ENCODE data around the gene LACTB. TPM values are rescaled to one million over a fixed set of nuclear protein-coding genes. Genes with fewer than 3 reads are reported as not detected.

The LACTB gene
- total and polyA plus RNA-seq, 2 of the 4 experiments (the other 2 are of a cell fraction), result 12.9 to 32.7 TPM

- no peak overlapping the region for H3K56ac ChIP-seq (ENCODE audit: extremely low read depth, insufficient read depth, low read length)
- intact Hi-C loops (cut with micrococcal nuclease), result no loop called here
- peak; percentile 16; the same call in 1 of the 2 replicates for ATAC-seq (ENCODE audit: low read depth)
- H4K91ac ChIP-seq (ENCODE audit: insufficient read depth, low read depth, low read length), result peak overlapping the region; percentile 76
- H2BK15ac ChIP-seq (ENCODE audit: low read depth, low read length), result peak overlapping the region; percentile 79; the same call in 2 of the 3 replicates
- peak overlapping the region; percentile 76 for H2BK20ac ChIP-seq (ENCODE audit: low read depth, low read length)
- peak overlapping the region in 1 of 2 experiments; percentile 43; a peak in 2 of 4 replicates for H4K8ac ChIP-seq (ENCODE audit: low read depth in 2 of 2, low read length in 2 of 2)
- CTCF ChIA-PET, result interaction anchor here (0.9 to 1.5 kb wide), 2 partner anchors 14 to 33 kb away, joined by 3 to 4 read pairs; no protein-coding TSS in a partner anchor
- DNase-seq, result no peak
- no peak overlapping the region for H2BK5ac ChIP-seq (ENCODE audit: low read depth, low read length, poor library complexity, severe bottlenecking)
- peak overlapping the region; percentile 95; the same call in 1 of the 2 replicates for H2AK5ac ChIP-seq (ENCODE audit: low read depth, low read length)
- no peak for TF ChIP-seq CEBPB (IDR thresholded peaks at IDR 0.05; ENCODE audit: low read depth, low read length)
- TF ChIP-seq CHD1 (IDR thresholded peaks at IDR 0.05; ENCODE audit: low read depth, low read length), result no peak
- no peak for TF ChIP-seq POLR2A (IDR thresholded peaks at IDR 0.05; ENCODE audit: low read depth, low read length)
- TF ChIP-seq, protein P1, sequence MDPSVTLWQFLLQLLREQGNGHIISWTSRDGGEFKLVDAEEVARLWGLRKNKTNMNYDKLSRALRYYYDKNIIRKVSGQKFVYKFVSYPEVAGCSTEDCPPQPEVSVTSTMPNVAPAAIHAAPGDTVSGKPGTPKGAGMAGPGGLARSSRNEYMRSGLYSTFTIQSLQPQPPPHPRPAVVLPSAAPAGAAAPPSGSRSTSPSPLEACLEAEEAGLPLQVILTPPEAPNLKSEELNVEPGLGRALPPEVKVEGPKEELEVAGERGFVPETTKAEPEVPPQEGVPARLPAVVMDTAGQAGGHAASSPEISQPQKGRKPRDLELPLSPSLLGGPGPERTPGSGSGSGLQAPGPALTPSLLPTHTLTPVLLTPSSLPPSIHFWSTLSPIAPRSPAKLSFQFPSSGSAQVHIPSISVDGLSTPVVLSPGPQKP (IDR thresholded peaks at IDR 0.05; ENCODE audit: borderline replicate concordance, low read depth, low read length), result no peak
- no peak for TF ChIP-seq RCOR1 (IDR thresholded peaks at IDR 0.05; ENCODE audit: insufficient replicate concordance, low read length)
- TF ChIP-seq BHLHE40 (IDR thresholded peaks at IDR 0.05; ENCODE audit: low read depth, low read length), result no peak
- no peak for TF ChIP-seq MAZ (IDR thresholded peaks at IDR 0.05; ENCODE audit: borderline replicate concordance, low read depth, low read length)
- TF ChIP-seq, protein P2, sequence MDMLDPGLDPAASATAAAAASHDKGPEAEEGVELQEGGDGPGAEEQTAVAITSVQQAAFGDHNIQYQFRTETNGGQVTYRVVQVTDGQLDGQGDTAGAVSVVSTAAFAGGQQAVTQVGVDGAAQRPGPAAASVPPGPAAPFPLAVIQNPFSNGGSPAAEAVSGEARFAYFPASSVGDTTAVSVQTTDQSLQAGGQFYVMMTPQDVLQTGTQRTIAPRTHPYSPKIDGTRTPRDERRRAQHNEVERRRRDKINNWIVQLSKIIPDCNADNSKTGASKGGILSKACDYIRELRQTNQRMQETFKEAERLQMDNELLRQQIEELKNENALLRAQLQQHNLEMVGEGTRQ (IDR thresholded peaks at IDR 0.05; ENCODE audit: low read depth, low read length), result no peak
- TF ChIP-seq MXI1 (IDR thresholded peaks at IDR 0.05; ENCODE audit: borderline replicate concordance, low read depth, low read length), result no peak
- no peak for TF ChIP-seq CTCF (conservative IDR thresholded peaks at IDR 0.05; ENCODE audit: low read depth, low read length)
- no peak for TF ChIP-seq RAD21 (IDR thresholded peaks at IDR 0.05; ENCODE audit: low read length)
- TF ChIP-seq NFE2L2 (IDR thresholded peaks at IDR 0.05; ENCODE audit: low read depth, low read length), result no peak
- TF ChIP-seq MAFK (IDR thresholded peaks at IDR 0.05; ENCODE audit: low read depth, low read length), result no peak
- no peak for TF ChIP-seq RFX5 (IDR thresholded peaks at IDR 0.05; ENCODE audit: low read depth, low read length)
- TF ChIP-seq FOS (IDR thresholded peaks at IDR 0.05; ENCODE audit: low read depth, low read length), result no peak
- TF ChIP-seq SMC3 (IDR thresholded peaks at IDR 0.05; ENCODE audit: low read depth, low read length), result no peak
- no peak overlapping the region for H3K4me2 ChIP-seq (ENCODE audit: low read depth, low read length)
- peak overlapping the region; percentile 74 for H3K4ac ChIP-seq (ENCODE audit: low read depth, low read length)
- no peak overlapping the region for H3K9ac ChIP-seq (ENCODE audit: low read depth, low read length)
- H3K9me1 ChIP-seq (ENCODE audit: insufficient read depth, low read length), result peaks cover 9% of the 10 kb centered on the region
- POLR2A ChIA-PET (ENCODE audit: unreplicated experiment), result no interaction called here
- no peak overlapping the region for H3K27ac ChIP-seq (ENCODE audit: insufficient read depth, low read length)
- H2BK120ac ChIP-seq (ENCODE audit: low read depth, low read length), result peak overlapping the region; percentile 83
- H2AFZ ChIP-seq (replicated peaks; ENCODE audit: low read length, poor library complexity), result peak overlapping the region; percentile 81
- WGBS, 2 experiments (ENCODE audit: extremely low coverage in 2 of 2, insufficient read length in 1 of 2), result no CpG with 5 or more reads among the region's 10 CpGs
- H3K79me1 ChIP-seq (ENCODE audit: low read depth in 1 of 2, low read length in 2 of 2), result no peaks in the 10 kb centered on the region
- no peaks in the 10 kb centered on the region for H3K9me3 ChIP-seq (ENCODE audit: control insufficient read depth, insufficient read depth, low read length)
- in situ Hi-C loops (cut with MboI; ENCODE audit: low sequenced_read_pairs), result no loop called here
- no peaks in the 10 kb centered on the region for H4K20me1 ChIP-seq (ENCODE audit: insufficient read depth, low read length)
- H3K27me3 ChIP-seq (ENCODE audit: control insufficient read depth, insufficient read depth, low read length), result no peaks in the 10 kb centered on the region
- no peaks in the 10 kb centered on the region for H3K36me3 ChIP-seq (ENCODE audit: control insufficient read depth, insufficient read depth, low read length)
- no TSS peak for BruUV-seq (replicated peaks)
- H3K4me1 ChIP-seq (ENCODE audit: control insufficient read depth, insufficient read depth, low read length), result peaks cover 16% of the 10 kb centered on the region
- H3K23ac ChIP-seq (ENCODE audit: low read depth, low read length), result peak overlapping the region; percentile 20; the same call in 1 of the 2 replicates
- peak overlapping the region; percentile 69 for H3K14ac ChIP-seq (replicated peaks; ENCODE audit: low read depth, low read length)
- H3K4me3 ChIP-seq (ENCODE audit: insufficient read depth, low read depth, low read length), result no peak overlapping the region
- peak overlapping the region; percentile 90 for H2AK9ac ChIP-seq (replicated peaks; ENCODE audit: low read depth, low read length, poor library complexity)
- peak overlapping the region; percentile 68 for H4K5ac ChIP-seq (ENCODE audit: low read depth, low read length)
- dilution Hi-C loops (cut with HindIII; ENCODE audit: low sequenced_read_pairs, unreplicated experiment), result no loop called here
- peak overlapping the region; percentile 66 for H3K18ac ChIP-seq (ENCODE audit: low read depth, low read length)
Observed at GRCh38 chr15:63080634-63081250, 40.9 kb upstream of the LACTB start.

Measured in IMR-90 (cell line).